Fibroblast of skin of left quadriceps (primary cell): ENCODE measurements around the gene MZT2A.
"Not testable (repeated sequence)": the region's sequence is repeated elsewhere in the genome, so short reads cannot be mapped to it uniquely, and the experiment has no call there.

Experiments
- DNase-seq, 2 experiments: peaks; one replicate each; pipeline ENCODE4 v3.0.0-alpha.2; 2013; ENCODE audit warnings: low read depth in 2 of 2

MZT2A gene

GRCh38 chr2:131492015-131492417 is at the start of gene MZT2A:
MZT2A (minus strand) TSS chr2:131492397; CDS start chr2:131492376, 21 bp downstream.
- DNase-seq = not testable (repeated sequence)

GRCh38 chr2:131538856-131539255 is 46.7 kb upstream of the MZT2A start:
- DNase-seq = not testable (repeated sequence)

GRCh38 chr2:131536841-131537240 is 44.6 kb upstream of the MZT2A start:
- not testable (repeated sequence) for DNase-seq

GRCh38 chr2:131535951-131536826 is 44.0 kb upstream of the MZT2A start:
- not testable (repeated sequence) for DNase-seq

- DNase-seq = no peak
Measured at GRCh38 chr2:131535526-131535925, 43.3 kb upstream of the MZT2A start.

- DNase-seq = not testable (repeated sequence)
Measured at GRCh38 chr2:131534965-131535364, 42.8 kb upstream of the MZT2A start.

- not testable (repeated sequence) for DNase-seq
Measured at GRCh38 chr2:131534317-131534672, 42.1 kb upstream of the MZT2A start.

GRCh38 chr2:131533609-131534316 is 41.6 kb upstream of the MZT2A start:
- not testable (repeated sequence) for DNase-seq

- DNase-seq = not testable (repeated sequence)
Measured at GRCh38 chr2:131532723-131533608, 40.8 kb upstream of the MZT2A start.

- DNase-seq = not testable (repeated sequence)
Measured at GRCh38 chr2:131531547-131532185, 39.5 kb upstream of the MZT2A start.

- DNase-seq = not testable (repeated sequence)
Measured at GRCh38 chr2:131530626-131531344, 38.6 kb upstream of the MZT2A start.

- DNase-seq = not testable (repeated sequence)
Measured at GRCh38 chr2:131529864-131530445, 37.8 kb upstream of the MZT2A start.

GRCh38 chr2:131528981-131529863 is 37.0 kb upstream of the MZT2A start:
- DNase-seq = not testable (repeated sequence)

- peak; percentile 3 to 21 for DNase-seq
Measured at GRCh38 chr2:131527131-131528001, 35.2 kb upstream of the MZT2A start, which contains the start of gene CCDC74A. CCDC74A (plus strand) TSS chr2:131527888; CDS start chr2:131527971, 83 bp downstream.

GRCh38 chr2:131525256-131525655 is 33.1 kb upstream of the MZT2A start:
- not testable (repeated sequence) for DNase-seq

GRCh38 chr2:131521961-131522781 is 30.0 kb upstream of the MZT2A start:
- no peak for DNase-seq

- DNase-seq = not testable (repeated sequence)
Measured at GRCh38 chr2:131521524-131521923, 29.3 kb upstream of the MZT2A start.
